Activated CD4-positive, CD25-positive, alpha-beta regulatory T cell treated with anti-CD3 and anti-CD28 coated beads, Interleukin-2, amount 50 U/mL, for 72 hours (primary cell): ENCODE measurements around the gene KCNJ15.

Experiments
- DNase-seq: peaks from one replicate; pipeline ENCODE4 v3.0.0; 2021

The KCNJ15 gene

DNA sequence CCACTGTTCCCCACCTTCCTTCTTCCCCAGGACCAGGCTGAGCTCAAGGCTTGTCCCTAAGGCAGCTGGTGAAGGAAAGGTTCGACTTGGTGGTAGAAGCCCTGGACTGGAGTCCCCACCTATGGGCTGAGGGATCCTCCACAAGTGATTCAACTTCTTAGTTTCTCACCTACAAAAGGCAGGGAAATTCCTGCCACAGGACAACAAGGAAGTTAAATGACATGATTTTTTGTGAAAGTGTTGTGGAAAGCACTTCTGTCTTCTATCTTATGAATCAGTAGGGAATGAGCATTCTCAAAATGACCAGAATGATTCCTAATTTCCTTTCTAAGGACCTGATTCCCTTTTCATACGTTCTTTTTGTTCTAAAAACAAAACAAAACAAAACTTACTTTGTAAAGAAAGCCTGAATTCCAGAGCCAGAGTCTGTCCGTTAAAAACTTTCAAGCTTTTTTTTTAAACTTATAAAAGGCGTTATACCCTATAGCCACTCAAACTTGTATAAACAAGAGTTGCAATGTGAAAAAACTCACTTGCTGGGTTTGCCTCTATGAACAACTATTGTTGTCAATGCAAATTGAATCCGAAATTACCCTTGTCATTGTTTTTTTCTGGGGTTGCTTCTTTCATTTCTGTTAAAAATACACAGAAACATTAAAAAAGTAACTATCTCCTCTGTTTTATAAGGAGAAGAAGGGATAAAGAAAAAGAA lies 12.2 kb downstream of the KCNJ15 start:
- no peak for DNase-seq

GRCh38 chr21:38269576-38269936 lies 12.8 kb downstream of the KCNJ15 start:
- DNase-seq = no peak

DNA sequence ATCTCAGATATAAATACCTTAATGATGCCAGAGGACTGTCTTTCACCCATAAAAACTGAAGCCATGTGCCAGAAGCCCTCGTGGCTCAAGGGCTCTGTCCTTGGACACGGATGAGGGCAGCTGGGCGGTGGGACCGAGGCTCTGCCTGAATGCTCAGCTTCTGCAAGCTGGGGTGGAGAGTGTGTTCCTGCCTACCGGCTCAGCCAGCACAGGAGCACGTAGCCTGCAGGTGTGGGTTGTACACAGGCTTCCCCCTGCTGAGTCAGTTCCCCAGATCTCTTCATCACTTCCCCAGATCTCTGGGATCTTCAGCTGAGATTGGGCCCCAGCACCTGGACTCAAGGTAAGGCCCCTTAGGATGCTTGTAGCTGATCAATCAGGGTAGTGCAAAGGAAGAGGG lies 15.4 kb downstream of the KCNJ15 start:
- DNase-seq = no peak

- no peak for DNase-seq
These were observed 17.2 kb downstream of the KCNJ15 start for GRCh38 chr21:38273745-38274542.

- no peak for DNase-seq
These were observed 20.8 kb downstream of the KCNJ15 start for GRCh38 chr21:38277501-38278131.

DNA sequence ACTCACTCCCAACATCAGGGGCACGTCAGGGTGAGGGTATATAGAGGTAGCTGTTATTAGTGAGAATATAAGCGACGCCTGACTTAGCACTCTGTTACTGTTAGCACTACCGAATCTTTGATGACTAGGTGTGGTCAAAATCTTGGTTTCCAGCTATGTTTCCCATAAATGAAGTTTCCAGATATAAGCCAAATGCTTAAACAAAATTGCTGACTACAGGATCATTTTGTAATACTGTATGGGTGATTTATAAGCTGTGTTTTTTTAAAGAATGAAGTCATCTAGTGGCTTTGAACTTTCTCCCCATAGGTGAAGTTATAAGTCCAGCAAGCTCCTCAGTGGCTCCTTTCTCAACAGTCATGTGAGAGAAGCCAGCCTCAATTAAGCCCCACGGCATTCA lies 23.7 kb downstream of the KCNJ15 start:
- no peak for DNase-seq

DNA sequence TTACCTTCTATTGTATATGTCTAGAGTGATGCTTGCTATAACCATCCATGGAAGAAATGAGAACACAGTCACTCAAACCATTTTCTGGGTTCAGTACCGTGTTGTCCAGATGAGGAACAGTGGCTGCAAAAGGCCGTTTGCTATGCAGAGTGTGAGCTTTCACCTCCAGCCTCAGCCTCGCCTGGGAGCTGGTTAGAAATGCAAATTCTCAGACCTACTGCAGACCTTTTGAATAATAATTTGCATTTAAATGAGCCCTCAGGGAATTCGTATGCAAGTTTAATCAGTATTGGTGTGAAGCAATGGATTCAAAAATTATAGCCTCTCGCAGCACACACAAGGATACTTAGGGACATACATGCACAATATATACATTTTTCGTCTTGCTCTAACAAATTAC lies 24.1 kb downstream of the KCNJ15 start:
- no peak for DNase-seq

DNA sequence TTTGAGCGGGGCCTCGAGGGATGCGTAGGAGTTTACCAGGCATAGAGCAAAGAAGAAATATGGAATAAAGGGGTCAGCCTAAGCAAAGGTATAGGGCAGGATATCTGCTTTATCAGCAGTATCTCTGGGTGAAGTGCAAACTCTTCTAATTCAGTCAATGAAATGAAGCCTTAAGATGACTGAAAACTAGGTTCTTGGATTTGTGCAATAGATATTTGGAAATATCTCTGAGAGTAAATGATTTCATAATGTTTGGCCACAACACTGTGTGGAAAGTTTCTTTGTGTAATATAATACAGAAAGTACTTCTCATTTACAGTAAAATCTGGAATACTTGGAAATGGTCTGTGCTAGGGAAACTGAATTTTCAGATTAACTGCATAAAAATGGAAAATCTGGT lies 26.1 kb downstream of the KCNJ15 start:
- DNase-seq = no peak

GRCh38 chr21:38284216-38284615 lies 27.4 kb downstream of the KCNJ15 start:
- DNase-seq = no peak

DNA sequence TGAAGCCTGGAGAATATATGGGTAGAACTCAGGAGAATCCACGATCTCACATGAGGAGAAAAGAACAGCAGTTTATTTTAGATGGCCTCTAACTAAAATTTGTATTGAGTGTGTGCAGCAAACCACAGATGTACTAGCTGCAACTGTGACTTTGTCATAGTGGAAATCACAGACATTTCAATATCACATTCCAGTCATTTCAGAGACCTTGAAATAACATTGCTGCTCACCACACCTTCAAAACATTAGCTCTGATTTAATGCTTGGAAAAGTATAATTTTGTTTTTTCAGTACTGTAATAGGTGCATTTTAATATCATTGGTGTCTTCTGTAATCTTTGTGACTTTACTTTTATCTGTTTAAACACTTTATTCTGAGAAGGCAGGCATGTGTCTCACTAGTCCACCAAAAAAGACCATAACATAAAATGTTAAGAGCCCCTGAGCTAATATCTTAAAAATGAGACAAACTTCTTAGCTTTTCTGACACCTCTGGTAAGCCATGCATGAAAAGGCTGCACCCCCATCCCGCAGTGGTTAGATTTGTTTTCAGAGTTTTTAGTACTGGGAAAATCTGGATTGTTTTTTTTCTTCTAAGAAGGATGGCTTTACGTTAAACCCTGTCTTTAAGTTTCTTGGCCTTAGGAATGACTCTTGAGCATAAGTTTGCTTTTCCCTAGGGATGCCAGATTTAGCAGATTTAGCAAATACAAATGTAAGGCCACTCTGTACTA lies 30.1 kb downstream of the KCNJ15 start:
- no peak for DNase-seq

DNA sequence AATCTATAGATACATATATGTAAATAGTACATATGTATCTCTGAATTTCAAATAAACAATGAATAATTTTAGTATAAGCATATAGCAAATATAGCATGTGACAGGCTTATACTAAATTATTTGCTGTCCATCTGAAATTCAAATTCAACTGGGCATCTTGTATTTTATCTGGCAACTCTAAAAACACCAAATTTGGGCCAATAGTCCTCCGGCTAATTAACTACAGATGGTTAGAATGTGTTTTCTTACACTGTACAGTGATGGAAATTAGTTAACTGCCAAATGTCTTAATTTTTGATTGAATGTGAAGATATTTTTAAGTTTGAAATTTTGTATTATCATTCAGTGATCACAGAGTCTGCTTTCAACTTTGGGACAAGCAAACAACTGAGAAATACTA lies 30.7 kb downstream of the KCNJ15 start:
- no peak for DNase-seq

GRCh38 chr21:38289705-38290485 lies 33.1 kb downstream of the KCNJ15 start:
- no peak for DNase-seq

- DNase-seq = no peak
These were observed 34.0 kb downstream of the KCNJ15 start for GRCh38 chr21:38290809-38291208.

- no peak for DNase-seq
These were observed 35.1 kb downstream of the KCNJ15 start for GRCh38 chr21:38291874-38292273.

DNA sequence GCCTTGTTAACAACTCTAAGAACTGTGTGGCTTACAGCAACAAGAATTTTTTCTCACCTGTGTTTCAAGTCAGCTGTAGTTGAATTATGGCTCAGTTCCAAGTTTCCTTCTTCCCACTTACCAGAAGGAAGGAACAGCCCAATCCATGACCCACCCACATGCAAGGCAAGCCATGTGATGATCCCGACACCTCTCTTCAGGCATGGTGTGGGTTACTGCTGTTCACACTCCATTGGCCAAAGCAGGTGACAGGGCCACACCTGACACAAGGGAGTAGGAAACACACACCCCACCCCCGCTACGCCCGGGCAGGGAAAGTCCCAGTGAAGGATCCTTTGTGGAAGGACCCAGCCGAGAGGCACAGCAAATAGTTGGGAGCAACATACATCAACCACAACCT lies 36.3 kb downstream of the KCNJ15 start:
- no peak for DNase-seq

GRCh38 chr21:38293765-38294164 lies 37.0 kb downstream of the KCNJ15 start:
- no peak for DNase-seq

- no peak for DNase-seq
These were observed 37.8 kb downstream of the KCNJ15 start for GRCh38 chr21:38294609-38295008.

GRCh38 chr21:38295997-38296764 lies 39.4 kb downstream of the KCNJ15 start:
- no peak for DNase-seq

DNA sequence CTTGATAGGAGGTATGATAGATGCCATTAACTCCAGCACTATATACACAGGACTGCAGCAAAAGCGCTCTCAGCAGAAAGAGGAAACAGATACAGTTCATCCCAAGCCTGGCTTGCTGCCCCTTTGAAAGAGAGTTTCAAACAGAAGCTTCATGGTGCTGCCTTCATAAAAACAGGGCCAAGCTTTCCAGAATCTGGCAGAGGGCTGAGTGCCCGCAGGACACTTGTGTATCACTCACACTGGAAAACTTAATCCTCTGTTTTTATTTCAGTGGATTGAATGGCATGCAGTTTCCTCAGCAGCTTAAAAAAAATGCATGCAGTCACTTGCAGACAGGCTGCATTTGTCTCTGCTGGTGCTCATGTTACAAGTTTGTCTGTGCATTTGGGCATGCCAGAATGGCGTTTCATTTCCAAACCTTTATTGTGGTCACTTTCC lies 40.4 kb downstream of the KCNJ15 start:
- no peak for DNase-seq

DNA sequence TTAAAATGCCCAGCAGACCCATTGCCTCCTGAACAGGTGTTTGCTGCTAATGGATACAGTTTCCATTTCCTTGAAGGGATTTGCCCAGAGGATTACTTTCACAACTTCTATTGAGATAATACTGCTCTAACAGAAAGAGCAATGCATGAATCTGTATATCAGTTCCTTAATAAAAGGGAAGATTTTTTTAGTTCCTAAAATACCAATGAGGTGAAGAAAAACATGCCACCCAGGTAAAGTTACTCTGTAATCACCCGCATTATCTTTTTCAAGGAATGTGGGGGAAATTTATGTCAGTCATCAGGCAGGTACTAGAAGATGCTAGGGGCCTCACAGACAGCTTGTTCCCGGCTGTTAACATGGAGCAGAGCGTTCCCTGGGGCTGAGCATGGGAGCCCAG lies 41.1 kb downstream of the KCNJ15 start:
- no peak for DNase-seq

- DNase-seq = no peak
These were observed 42.0 kb downstream of the KCNJ15 start for GRCh38 chr21:38298832-38299231.

DNA sequence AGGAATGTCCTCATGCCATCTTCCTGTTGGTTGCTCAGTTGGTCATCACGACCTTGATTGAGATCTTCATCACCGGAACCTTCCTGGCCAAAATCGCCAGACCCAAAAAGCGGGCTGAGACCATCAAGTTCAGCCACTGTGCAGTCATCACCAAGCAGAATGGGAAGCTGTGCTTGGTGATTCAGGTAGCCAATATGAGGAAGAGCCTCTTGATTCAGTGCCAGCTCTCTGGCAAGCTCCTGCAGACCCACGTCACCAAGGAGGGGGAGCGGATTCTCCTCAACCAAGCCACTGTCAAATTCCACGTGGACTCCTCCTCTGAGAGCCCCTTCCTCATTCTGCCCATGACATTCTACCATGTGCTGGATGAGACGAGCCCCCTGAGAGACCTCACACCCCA lies 42.9 kb downstream of the KCNJ15 start:
- DNase-seq = no peak
